ENCODE data around the gene NFATC2. TPM values are rescaled to one million over a fixed set of nuclear protein-coding genes. Genes with fewer than 3 reads are reported as not detected.
A peak's percentile ranks its signal among the peaks of the same experiment; 100 is the strongest.

Gene NFATC2
- total RNA-seq, 1 donor from 2014 or later = 4.8 TPM

DNA sequence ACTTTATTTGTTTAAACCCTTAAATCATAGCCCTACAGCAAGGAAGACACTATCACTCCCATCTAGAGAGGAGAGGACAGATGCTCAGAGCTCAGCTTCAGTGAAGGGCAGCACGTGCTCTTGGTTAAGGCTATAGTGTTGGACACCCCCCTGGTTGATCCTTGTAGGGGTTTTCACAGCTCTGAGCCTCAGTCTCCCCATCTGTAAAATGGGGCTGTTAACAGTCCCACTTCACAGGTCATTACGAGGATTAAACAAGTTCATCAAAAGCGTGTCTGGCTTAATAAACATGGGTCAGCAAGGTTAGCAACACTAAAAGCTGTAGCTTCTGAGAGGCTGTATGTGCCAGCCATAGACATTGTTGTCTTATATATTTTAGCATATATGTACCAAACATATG is 82.4 kb downstream of the NFATC2 start:
- Mint-ChIP-seq H3K4me1 (ENCODE audit: unreplicated experiment) (peaks cover 20% of the 10 kb centered on the region), H3K9me3 (no peaks in the 10 kb centered on the region), H3K27me3 (no peaks in the 10 kb centered on the region), H3K27ac (no peak overlapping the region), H3K4me3 (no peak overlapping the region), H3K36me3 (peaks cover 3% of the 10 kb centered on the region)
- TF ChIP-seq, protein P1, sequence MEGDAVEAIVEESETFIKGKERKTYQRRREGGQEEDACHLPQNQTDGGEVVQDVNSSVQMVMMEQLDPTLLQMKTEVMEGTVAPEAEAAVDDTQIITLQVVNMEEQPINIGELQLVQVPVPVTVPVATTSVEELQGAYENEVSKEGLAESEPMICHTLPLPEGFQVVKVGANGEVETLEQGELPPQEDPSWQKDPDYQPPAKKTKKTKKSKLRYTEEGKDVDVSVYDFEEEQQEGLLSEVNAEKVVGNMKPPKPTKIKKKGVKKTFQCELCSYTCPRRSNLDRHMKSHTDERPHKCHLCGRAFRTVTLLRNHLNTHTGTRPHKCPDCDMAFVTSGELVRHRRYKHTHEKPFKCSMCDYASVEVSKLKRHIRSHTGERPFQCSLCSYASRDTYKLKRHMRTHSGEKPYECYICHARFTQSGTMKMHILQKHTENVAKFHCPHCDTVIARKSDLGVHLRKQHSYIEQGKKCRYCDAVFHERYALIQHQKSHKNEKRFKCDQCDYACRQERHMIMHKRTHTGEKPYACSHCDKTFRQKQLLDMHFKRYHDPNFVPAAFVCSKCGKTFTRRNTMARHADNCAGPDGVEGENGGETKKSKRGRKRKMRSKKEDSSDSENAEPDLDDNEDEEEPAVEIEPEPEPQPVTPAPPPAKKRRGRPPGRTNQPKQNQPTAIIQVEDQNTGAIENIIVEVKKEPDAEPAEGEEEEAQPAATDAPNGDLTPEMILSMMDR (conservative IDR thresholded peaks at IDR 0.05) = no peak
- DNase-seq (ENCODE audit: extremely low spot score, unreplicated experiment) = no peak

DNA sequence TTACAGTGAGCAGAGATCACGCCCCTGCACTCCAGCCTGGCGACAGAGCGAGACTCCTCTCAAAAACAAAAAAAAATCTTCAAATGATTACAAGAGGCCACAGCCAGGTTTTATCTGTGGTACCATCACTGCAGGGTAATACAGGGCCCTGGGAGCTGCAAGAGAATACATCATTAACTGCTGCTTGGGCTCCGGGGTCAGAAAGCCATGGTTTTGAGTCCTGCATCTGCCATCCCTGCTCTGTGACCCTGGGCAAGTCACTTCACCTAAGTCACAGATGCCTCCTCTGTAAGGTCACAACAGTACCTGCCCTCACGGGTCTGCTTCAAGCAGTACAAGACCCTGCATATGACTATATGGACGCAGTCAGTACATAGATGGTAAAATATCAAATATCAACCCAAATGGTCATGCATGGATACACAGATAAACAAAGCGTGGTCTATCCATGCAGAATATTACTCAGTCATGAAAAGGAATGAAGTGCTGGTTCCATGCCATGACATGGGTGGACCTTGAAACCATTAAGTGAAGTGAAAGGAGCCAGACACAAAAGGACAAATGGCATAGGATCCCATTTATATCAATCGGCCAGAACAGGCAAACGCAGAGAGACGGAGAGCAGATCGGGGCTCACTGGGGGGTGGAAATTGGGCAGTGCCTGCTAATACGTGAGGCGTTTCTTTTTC is 83.6 kb downstream of the NFATC2 start:
- DNase-seq (ENCODE audit: extremely low spot score, unreplicated experiment) = no peak
- Mint-ChIP-seq H3K9me3 (peaks cover 5% of the 10 kb centered on the region), H3K36me3 (peaks cover 13% of the 10 kb centered on the region), H3K4me3 (no peak overlapping the region), H3K27ac (no peak overlapping the region), H3K4me1 (ENCODE audit: unreplicated experiment) (peaks cover 16% of the 10 kb centered on the region), H3K27me3 (no peaks in the 10 kb centered on the region)
- TF ChIP-seq, protein P1 (conservative IDR thresholded peaks at IDR 0.05) = no peak

DNA sequence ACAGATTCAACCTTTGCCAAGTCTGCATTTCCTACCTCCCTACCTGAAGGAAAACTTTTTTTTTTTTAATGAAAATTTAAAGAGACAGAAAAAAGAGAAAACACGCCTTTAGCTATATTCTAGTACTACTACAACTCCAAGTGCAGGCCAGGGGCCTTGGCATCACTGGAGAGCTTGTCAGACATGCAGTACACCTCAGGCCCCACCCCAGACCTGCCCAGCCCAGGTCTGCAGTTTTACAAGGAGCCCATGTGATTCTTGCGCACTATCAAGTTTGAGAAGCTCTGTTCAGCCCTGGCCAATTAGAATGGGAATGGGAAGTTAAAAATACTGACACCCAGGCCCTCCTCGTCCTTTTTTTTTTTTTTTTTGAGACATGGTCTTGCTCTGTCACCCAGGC is 85.0 kb downstream of the NFATC2 start:
- Mint-ChIP-seq H3K27me3 (no peaks in the 10 kb centered on the region), H3K9me3 (peaks cover 5% of the 10 kb centered on the region)

DNA sequence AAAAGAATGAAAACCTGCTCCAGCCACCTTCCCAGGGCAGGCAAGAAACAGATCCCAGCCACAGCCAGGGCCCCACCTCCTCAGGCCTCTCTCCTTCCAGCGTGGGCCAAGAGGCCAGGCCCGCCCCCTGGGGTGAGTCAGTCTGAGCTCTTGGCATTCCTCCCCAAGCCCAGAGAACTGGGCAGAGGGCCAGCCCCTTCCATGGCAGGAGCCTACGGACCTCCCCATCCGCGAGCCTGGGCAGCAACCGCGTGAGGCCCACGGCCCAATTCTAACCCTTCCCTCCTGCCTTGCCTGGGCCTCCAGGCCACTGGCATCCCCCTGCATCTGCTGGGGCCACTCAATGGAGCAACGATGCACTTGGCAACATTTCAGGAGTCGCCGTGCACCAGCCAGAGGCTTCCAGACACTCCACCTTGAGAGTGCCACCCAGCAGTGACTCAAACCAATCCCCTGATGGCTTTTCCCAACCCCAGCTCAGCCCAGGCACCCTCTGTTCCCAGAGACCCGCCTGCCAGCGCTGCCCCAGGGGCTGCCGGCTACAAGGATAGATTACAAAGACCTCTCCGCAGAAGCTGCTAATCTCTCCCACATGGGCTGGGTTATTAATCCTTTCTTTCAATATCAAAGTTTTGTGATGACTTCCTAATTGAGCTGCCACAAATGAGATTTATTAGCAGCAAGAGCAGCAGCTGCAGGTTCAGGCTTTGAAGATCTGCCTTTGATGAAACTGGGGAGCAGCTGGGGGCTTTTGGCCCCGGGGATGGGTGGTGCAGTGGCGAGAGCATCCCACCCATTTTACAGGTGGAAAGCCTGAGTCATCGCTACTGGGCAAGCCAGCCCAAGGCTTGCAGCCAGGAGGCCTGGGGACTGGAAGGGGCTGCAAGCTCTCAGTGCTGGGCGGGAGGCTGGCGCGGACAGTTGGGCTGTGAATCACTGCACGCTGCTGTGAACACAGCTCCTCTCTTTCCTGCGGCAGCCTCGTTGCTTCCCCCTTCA is 85.7 kb downstream of the NFATC2 start:
- Mint-ChIP-seq H3K9me3 (peaks cover 5% of the 10 kb centered on the region), H3K27ac (peak overlapping the region; percentile 56), H3K4me3 (no peak overlapping the region), H3K36me3 (peaks cover 14% of the 10 kb centered on the region), H3K27me3 (no peaks in the 10 kb centered on the region), H3K4me1 (ENCODE audit: unreplicated experiment) (peaks cover 29% of the 10 kb centered on the region)
- TF ChIP-seq, protein P1 (conservative IDR thresholded peaks at IDR 0.05) = no peak
- no peak for DNase-seq (ENCODE audit: extremely low spot score, unreplicated experiment)

More for the DNA sequence above, 85.0 kb downstream of the NFATC2 start:
- DNase-seq (ENCODE audit: extremely low spot score, unreplicated experiment) = no peak
- no peak overlapping the region for H3K4me3 Mint-ChIP-seq
- H3K27ac Mint-ChIP-seq = peak overlapping the region; percentile 56
- peaks cover 23% of the 10 kb centered on the region for H3K4me1 Mint-ChIP-seq (ENCODE audit: unreplicated experiment)
- TF ChIP-seq, protein P1 (conservative IDR thresholded peaks at IDR 0.05) = no peak
- peaks cover 14% of the 10 kb centered on the region for H3K36me3 Mint-ChIP-seq

DNA sequence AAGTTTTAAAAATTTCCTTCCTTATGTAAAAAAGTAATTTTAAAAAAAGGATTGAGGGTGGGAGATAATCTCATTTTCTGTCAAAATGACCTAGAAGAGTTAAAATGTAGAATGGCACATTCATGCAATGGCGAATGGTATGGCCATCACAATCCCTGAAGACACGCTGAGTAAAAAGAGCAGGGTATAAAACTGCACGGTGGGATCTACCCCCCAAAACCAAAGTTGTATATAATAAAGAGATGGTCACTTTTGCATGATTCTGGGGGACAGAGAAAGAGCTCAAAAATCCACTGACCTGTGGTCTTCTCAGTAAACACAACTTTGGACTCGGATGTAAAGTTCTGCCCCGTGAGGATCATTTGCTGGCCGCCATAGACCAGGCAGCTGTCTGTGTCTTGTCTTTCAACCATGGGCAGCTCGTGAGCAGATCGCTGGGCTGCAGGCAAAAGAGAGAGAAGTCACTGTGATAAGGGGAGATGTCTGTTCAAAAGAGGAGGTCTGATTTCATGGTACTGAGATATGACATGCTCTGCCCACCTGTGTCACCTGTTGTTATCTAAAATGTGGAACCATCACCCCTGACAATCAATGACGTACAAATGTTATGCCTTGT is 88.2 kb downstream of the NFATC2 start:
- peaks cover 5% of the 10 kb centered on the region for H3K9me3 Mint-ChIP-seq
- H3K27ac Mint-ChIP-seq = no peak overlapping the region
- H3K4me3 Mint-ChIP-seq = no peak overlapping the region
- H3K27me3 Mint-ChIP-seq = no peaks in the 10 kb centered on the region
- peaks cover 26% of the 10 kb centered on the region for H3K4me1 Mint-ChIP-seq (ENCODE audit: unreplicated experiment)
- TF ChIP-seq, protein P1 (conservative IDR thresholded peaks at IDR 0.05) = no peak
- peaks cover 14% of the 10 kb centered on the region for H3K36me3 Mint-ChIP-seq
- DNase-seq (ENCODE audit: extremely low spot score, unreplicated experiment) = no peak
